CD4-positive, alpha-beta T cell treated with Interferon gamma for 1 hour (primary cell): ENCODE results near the gene RAP1GAP2.
"Not testable (repeated sequence)": the region's sequence is repeated elsewhere in the genome, so short reads cannot be mapped to it uniquely, and the experiment has no call there.

Experiments used
- DNase-seq: peaks from one replicate; pipeline ENCODE4 v3.0.0-alpha.2; 2020

The RAP1GAP2 gene

GRCh38 chr17:2890778-2891177 lies 94.5 kb downstream of the RAP1GAP2 start:
- not testable (repeated sequence) for DNase-seq

GRCh38 chr17:2892305-2892971 lies 96.2 kb downstream of the RAP1GAP2 start:
- DNase-seq = no peak

- no peak for DNase-seq
Measured at GRCh38 chr17:2893422-2893914, 97.2 kb downstream of the RAP1GAP2 start.

GRCh38 chr17:2894782-2895181 lies 98.5 kb downstream of the RAP1GAP2 start:
- DNase-seq = no peak

GRCh38 chr17:2897605-2898004 lies 101.4 kb downstream of the RAP1GAP2 start:
- DNase-seq = no peak

- no peak for DNase-seq
Measured at GRCh38 chr17:2898255-2898926, 102.2 kb downstream of the RAP1GAP2 start.

GRCh38 chr17:2899906-2900305 lies 103.7 kb downstream of the RAP1GAP2 start:
- DNase-seq = no peak

GRCh38 chr17:2900842-2901241 lies 104.6 kb downstream of the RAP1GAP2 start:
- no peak for DNase-seq

- DNase-seq = no peak
Measured at GRCh38 chr17:2901582-2901981, 105.3 kb downstream of the RAP1GAP2 start.

GRCh38 chr17:2902546-2902945 lies 106.3 kb downstream of the RAP1GAP2 start:
- DNase-seq = no peak

- DNase-seq = no peak
Measured at GRCh38 chr17:2903193-2903974, 107.1 kb downstream of the RAP1GAP2 start.

GRCh38 chr17:2904135-2904534 lies 107.9 kb downstream of the RAP1GAP2 start:
- DNase-seq = no peak

- DNase-seq = no peak
Measured at GRCh38 chr17:2905269-2905668, 109.0 kb downstream of the RAP1GAP2 start.

GRCh38 chr17:2905696-2906501 lies 109.7 kb downstream of the RAP1GAP2 start:
- no peak for DNase-seq

GRCh38 chr17:2906901-2907300 lies 110.7 kb downstream of the RAP1GAP2 start:
- DNase-seq = no peak

GRCh38 chr17:2909175-2909845 lies 113.1 kb downstream of the RAP1GAP2 start:
- DNase-seq = no peak

GRCh38 chr17:2909846-2910234 lies 113.6 kb downstream of the RAP1GAP2 start:
- DNase-seq = no peak

GRCh38 chr17:2911035-2911754 lies 115.0 kb downstream of the RAP1GAP2 start:
- DNase-seq = no peak

GRCh38 chr17:2911755-2912111 lies 115.5 kb downstream of the RAP1GAP2 start:
- DNase-seq = no peak

- DNase-seq = no peak
Measured at GRCh38 chr17:2912754-2913153, 116.5 kb downstream of the RAP1GAP2 start.

- DNase-seq = no peak
Measured at GRCh38 chr17:2916461-2916860, 120.2 kb downstream of the RAP1GAP2 start.

GRCh38 chr17:2921443-2921842 lies 125.2 kb downstream of the RAP1GAP2 start:
- DNase-seq = no peak
